A549 treated with CORT108297 at 1 μM for 4 hours (cell line): Measurements from ENCODE around the gene ASCL5. TPM values are rescaled to one million over a fixed set of nuclear protein-coding genes. Genes with fewer than 3 reads are reported as not detected.

ENCODE experiments used
- total RNA-seq: library from RNA; stranded (reverse); fragments of 200-300 nt; extraction: Qiagen RNA extraction; gene quantifications from 5 replicates; pipeline ENCODE4 v1.2.3, GENCODE V29; 2022

The ASCL5 gene, protein sequence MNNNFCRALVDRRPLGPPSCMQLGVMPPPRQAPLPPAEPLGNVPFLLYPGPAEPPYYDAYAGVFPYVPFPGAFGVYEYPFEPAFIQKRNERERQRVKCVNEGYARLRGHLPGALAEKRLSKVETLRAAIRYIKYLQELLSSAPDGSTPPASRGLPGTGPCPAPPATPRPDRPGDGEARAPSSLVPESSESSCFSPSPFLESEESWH
- total RNA-seq = 0.08 to 0.21 TPM (median 0.15 TPM) in 4 of 5 replicates, not detected in the other

DNA sequence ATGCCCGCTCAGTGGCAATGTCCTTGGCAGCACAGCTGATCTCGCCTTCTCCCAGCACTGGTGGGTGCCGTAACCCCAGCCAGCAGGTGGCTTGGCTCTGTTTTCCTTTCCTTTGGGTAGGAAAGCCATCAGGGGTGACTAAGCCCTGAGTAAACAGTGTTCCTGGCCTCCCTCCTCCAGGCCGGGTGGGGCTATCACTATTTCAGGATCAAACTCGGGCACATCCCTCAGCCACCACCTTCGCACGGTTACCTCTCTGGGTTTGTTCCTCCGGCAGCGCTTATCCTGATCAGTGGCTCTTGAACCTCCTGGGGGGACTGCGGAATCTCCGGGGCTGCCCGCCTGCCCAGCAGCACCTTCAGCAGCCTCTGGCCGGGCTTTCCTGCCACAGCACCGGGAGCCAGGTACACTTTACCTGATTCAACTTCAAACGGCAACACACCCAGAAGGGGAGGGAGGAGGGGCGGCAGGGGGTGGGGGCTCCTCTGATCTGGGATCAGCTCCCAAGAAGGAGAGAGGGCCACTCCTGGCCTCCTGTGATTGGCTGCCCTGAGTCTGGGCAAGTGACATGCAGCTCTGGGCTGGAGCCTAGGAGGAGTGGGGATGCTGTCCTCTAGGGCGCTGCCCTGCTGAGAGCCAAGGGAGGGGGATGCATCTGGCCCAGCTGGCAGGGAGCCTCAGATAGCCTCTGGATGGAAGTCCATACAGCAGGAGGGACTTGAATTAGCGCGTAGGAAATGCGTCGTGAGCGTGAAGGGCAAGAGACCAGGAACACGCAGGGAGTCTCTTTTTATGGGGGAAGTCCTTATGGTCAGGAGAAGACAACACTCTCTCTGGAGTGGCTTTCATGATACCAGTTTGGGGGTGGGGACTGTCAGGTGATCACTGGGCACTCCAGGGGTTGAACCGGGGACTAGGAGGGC is at the start of gene ASCL5:
ASCL5 (minus strand) TSS at position 353 of the 923 bp plus-strand sequence. CDS start 11,812 bp downstream, outside the sequence.

GRCh38 chr1:201154389-201155165 is 27.6 kb upstream of the ASCL5 start, which contains the start of gene TMEM9:
Gene TMEM9, minus strand, starts transcription at chr1:201154474. Its CDS starts 551 bp downstream, at chr1:201153923.

GRCh38 chr1:201112173-201112731 is 14.7 kb downstream of the ASCL5 start, which contains the start of gene CACNA1S:
Gene CACNA1S, minus strand, starts transcription at chr1:201112426. Its CDS starts 87 bp downstream, at chr1:201112339.

Other genes with a start within 250 kb of the ASCL5 start
- 33.0 to 46.6 TPM (median 40.1 TPM) in 5 replicates for gene INAVA, start 232.3 kb downstream of the ASCL5 start, total RNA-seq
- gene KIF21B, start 103.5 kb downstream of the ASCL5 start, total RNA-seq = 1.5 to 3.3 TPM (median 2.5 TPM) in 5 replicates
- 0.01 TPM in 1 of 5 replicates, not detected in the others for gene CACNA1S, start 14.8 kb downstream of the ASCL5 start, total RNA-seq
- 75.3 to 95.2 TPM (median 90.8 TPM) in 5 replicates for gene TMEM9, start 27.3 kb upstream of the ASCL5 start, total RNA-seq
- 0.65 to 1.4 TPM (median 0.99 TPM) in 5 replicates for gene IGFN1, start 63.6 kb upstream of the ASCL5 start, total RNA-seq
- gene PKP1, start 156.3 kb upstream of the ASCL5 start, total RNA-seq = 0.03 to 0.05 TPM (median 0.05 TPM) in 5 replicates